ENCODE measurements around the gene RUBCNL. TPM values are rescaled to one million over a fixed set of nuclear protein-coding genes. Genes with fewer than 3 reads are reported as not detected.

RUBCNL gene
- total and polyA plus RNA-seq, 2 of the 4 experiments (the other 2 are of a cell fraction) = 0.03 TPM; not detected in 1

DNA sequence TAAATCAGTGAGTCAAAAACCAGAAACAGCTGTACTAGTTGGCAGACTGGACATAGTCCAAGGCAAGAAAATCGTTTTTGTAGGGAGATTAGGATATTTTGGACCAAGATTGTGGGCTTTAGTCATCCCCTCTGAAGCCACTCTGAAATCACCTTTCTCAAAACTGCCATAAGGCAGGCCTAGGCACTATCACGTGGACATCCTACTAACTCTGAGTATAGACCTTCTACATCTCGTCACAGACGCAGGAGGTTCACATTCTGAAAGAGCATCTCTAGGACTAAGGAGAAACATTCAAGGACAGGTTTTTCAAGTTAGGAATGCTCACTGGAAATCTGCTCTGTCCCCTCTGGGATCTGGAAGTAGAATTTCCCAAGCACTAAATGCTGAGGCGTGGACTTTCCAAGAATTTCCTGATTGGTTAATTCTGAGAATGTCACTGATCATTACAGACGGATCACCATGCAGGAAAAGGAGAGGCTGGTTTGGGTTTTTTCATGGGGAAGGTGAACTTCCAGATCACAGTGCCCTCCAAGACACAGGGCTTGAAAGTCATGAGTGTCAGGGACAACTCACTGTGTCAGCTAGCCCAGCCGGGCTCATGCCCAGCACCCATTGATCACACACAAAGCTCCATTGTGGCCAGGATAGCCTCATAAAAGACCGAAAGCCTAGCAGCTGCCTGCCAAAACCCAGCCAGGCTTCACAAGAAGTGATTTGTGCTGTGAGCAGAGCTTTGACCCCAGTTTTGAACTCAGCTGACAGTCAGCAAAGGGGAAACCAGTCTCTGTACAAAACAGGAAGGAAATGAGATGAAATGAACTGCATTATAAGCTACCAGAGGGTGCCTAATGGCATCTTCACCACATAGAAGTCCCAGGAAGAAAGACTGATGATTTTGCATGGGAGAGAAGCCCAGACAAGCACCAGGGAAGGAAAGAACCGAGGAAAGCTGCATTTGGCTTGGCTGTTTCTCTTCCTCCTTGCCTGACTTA, 2.7 kb upstream of the RUBCNL start:
- no peak overlapping the region for H3K18ac ChIP-seq (ENCODE audit: low read depth, low read length)
- ATAC-seq (ENCODE audit: low read depth) (no peak), DNase-seq (no peak)
- no peak overlapping the region for H2BK15ac ChIP-seq (ENCODE audit: low read depth, low read length)
- H2AK9ac ChIP-seq (replicated peaks; ENCODE audit: low read depth, low read length, poor library complexity) = no peak overlapping the region
- H4K20me1 ChIP-seq (ENCODE audit: insufficient read depth, low read length) = no peaks in the 10 kb centered on the region
- no peak overlapping the region for H4K8ac ChIP-seq (ENCODE audit: low read depth in 2 of 2, low read length in 2 of 2)
- H3K27ac ChIP-seq (ENCODE audit: insufficient read depth, low read length) = no peak overlapping the region
- dilution Hi-C loops (cut with HindIII; ENCODE audit: low sequenced_read_pairs, unreplicated experiment) (no loop called here), in situ Hi-C loops (cut with MboI; ENCODE audit: low sequenced_read_pairs) (no loop called here), intact Hi-C loops (cut with micrococcal nuclease) (no loop called here)
- POLR2A ChIA-PET (ENCODE audit: unreplicated experiment) = no interaction called here
- H3K4me3 ChIP-seq (ENCODE audit: insufficient read depth, low read depth, low read length) = no peak overlapping the region
- no TSS peak for BruUV-seq (replicated peaks)
- H3K4me1 ChIP-seq (ENCODE audit: control insufficient read depth, insufficient read depth, low read length) = no peaks in the 10 kb centered on the region
- no peak overlapping the region for H3K9ac ChIP-seq (ENCODE audit: low read depth, low read length)
- no peak for TF ChIP-seq MAFK (IDR thresholded peaks at IDR 0.05; ENCODE audit: low read depth, low read length)
- no peak for TF ChIP-seq RFX5 (IDR thresholded peaks at IDR 0.05; ENCODE audit: low read depth, low read length)
- no peak for TF ChIP-seq BHLHE40 (IDR thresholded peaks at IDR 0.05; ENCODE audit: low read depth, low read length)
- TF ChIP-seq, protein P1, sequence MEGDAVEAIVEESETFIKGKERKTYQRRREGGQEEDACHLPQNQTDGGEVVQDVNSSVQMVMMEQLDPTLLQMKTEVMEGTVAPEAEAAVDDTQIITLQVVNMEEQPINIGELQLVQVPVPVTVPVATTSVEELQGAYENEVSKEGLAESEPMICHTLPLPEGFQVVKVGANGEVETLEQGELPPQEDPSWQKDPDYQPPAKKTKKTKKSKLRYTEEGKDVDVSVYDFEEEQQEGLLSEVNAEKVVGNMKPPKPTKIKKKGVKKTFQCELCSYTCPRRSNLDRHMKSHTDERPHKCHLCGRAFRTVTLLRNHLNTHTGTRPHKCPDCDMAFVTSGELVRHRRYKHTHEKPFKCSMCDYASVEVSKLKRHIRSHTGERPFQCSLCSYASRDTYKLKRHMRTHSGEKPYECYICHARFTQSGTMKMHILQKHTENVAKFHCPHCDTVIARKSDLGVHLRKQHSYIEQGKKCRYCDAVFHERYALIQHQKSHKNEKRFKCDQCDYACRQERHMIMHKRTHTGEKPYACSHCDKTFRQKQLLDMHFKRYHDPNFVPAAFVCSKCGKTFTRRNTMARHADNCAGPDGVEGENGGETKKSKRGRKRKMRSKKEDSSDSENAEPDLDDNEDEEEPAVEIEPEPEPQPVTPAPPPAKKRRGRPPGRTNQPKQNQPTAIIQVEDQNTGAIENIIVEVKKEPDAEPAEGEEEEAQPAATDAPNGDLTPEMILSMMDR (conservative IDR thresholded peaks at IDR 0.05; ENCODE audit: low read depth, low read length) = no peak
- no peak for TF ChIP-seq SMC3 (IDR thresholded peaks at IDR 0.05; ENCODE audit: low read depth, low read length)
- no peak for TF ChIP-seq POLR2A (IDR thresholded peaks at IDR 0.05; ENCODE audit: low read depth, low read length)
- TF ChIP-seq MAZ (IDR thresholded peaks at IDR 0.05; ENCODE audit: borderline replicate concordance, low read depth, low read length) = no peak
- TF ChIP-seq, protein P2, sequence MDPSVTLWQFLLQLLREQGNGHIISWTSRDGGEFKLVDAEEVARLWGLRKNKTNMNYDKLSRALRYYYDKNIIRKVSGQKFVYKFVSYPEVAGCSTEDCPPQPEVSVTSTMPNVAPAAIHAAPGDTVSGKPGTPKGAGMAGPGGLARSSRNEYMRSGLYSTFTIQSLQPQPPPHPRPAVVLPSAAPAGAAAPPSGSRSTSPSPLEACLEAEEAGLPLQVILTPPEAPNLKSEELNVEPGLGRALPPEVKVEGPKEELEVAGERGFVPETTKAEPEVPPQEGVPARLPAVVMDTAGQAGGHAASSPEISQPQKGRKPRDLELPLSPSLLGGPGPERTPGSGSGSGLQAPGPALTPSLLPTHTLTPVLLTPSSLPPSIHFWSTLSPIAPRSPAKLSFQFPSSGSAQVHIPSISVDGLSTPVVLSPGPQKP (IDR thresholded peaks at IDR 0.05; ENCODE audit: borderline replicate concordance, low read depth, low read length) = no peak
- no peak for TF ChIP-seq CEBPB (IDR thresholded peaks at IDR 0.05; ENCODE audit: low read depth, low read length)
- TF ChIP-seq RAD21 (IDR thresholded peaks at IDR 0.05; ENCODE audit: low read length) = no peak
- no peak for TF ChIP-seq CHD1 (IDR thresholded peaks at IDR 0.05; ENCODE audit: low read depth, low read length)
- H4K91ac ChIP-seq (ENCODE audit: insufficient read depth, low read depth, low read length) = no peak overlapping the region
- no peak overlapping the region for H2BK120ac ChIP-seq (ENCODE audit: low read depth, low read length)
- no peaks in the 10 kb centered on the region for H3K36me3 ChIP-seq (ENCODE audit: control insufficient read depth, insufficient read depth, low read length)
- CTCF ChIA-PET = no interaction called here
- H3K4ac ChIP-seq (ENCODE audit: low read depth, low read length) = no peak overlapping the region
- H3K27me3 ChIP-seq (ENCODE audit: control insufficient read depth, insufficient read depth, low read length) = peaks cover 39% of the 10 kb centered on the region
- no peak overlapping the region for H2AFZ ChIP-seq (replicated peaks; ENCODE audit: low read length, poor library complexity)
- H3K4me2 ChIP-seq (ENCODE audit: low read depth, low read length) = no peak overlapping the region
- no peak overlapping the region for H3K14ac ChIP-seq (replicated peaks; ENCODE audit: low read depth, low read length)
- no peak overlapping the region for H2AK5ac ChIP-seq (ENCODE audit: low read depth, low read length)
- H2BK20ac ChIP-seq (ENCODE audit: low read depth, low read length) = no peak overlapping the region
- no peaks in the 10 kb centered on the region for H3K9me1 ChIP-seq (ENCODE audit: insufficient read depth, low read length)
- H3K23ac ChIP-seq (ENCODE audit: low read depth, low read length) = no peak overlapping the region
- no peak overlapping the region for H2BK5ac ChIP-seq (ENCODE audit: low read depth, low read length, poor library complexity, severe bottlenecking)
- no peak overlapping the region for H3K56ac ChIP-seq (ENCODE audit: extremely low read depth, insufficient read depth, low read length)
- H3K79me1 ChIP-seq (ENCODE audit: low read depth in 1 of 2, low read length in 2 of 2) = no peaks in the 10 kb centered on the region
- no peaks in the 10 kb centered on the region for H3K9me3 ChIP-seq (ENCODE audit: control insufficient read depth, insufficient read depth, low read length)
- WGBS, 2 experiments (ENCODE audit: extremely low coverage in 2 of 2, insufficient read length in 1 of 2) = 100% methylated on average over 2 of the region's 9 CpGs; no CpG with 5 or more reads in 1 of the 2 experiments
- H4K5ac ChIP-seq (ENCODE audit: low read depth, low read length) = no peak overlapping the region

Data from IMR-90 (cell line).